Parathyroid adenoma (tissue), 2 donors: Measurements from ENCODE around the gene PCBP4.

Experiments
- H2AFZ ChIP-seq: fragments of 300-600 bp; sonication (generic); one replicate; pipeline ENCODE4 v1.7.0; 2017; ENCODE audit warnings: antibody characterized with exemption, mild to moderate bottlenecking
- H3K27ac ChIP-seq: fragments of 300-600 bp; sonication (generic); one replicate; pipeline ENCODE4 v1.7.0; 2017
- H3K27me3 ChIP-seq: fragments of 300-600 bp; sonication (generic); one replicate; pipeline ENCODE4 v1.7.0; 2017; ENCODE audit warnings: low read length; ENCODE audit not compliant: control insufficient read depth, insufficient read depth
- H3K36me3 ChIP-seq: fragments of 300-600 bp; sonication (generic); one replicate; pipeline ENCODE4 v1.7.0; 2017; ENCODE audit warnings: low read length; ENCODE audit not compliant: control insufficient read depth, insufficient read depth
- H3K4me1 ChIP-seq: fragments of 300-600 bp; sonication (generic); one replicate; pipeline ENCODE4 v1.7.0; 2017; ENCODE audit warnings: control low read depth
- H3K4me2 ChIP-seq: fragments of 300-600 bp; sonication (generic); one replicate; pipeline ENCODE4 v1.7.0; 2017; ENCODE audit warnings: low read length
- H3K4me3 ChIP-seq: fragments of 300-600 bp; sonication (generic); one replicate; pipeline ENCODE4 v1.7.0; 2017; ENCODE audit warnings: low read depth, low read length
- H3K79me2 ChIP-seq: fragments of 300-600 bp; sonication (generic); one replicate; pipeline ENCODE4 v1.7.0; 2017; ENCODE audit warnings: control low read depth
- H3K9ac ChIP-seq: fragments of 300-600 bp; sonication (generic); one replicate; pipeline ENCODE4 v1.7.0; 2017; ENCODE audit warnings: mild to moderate bottlenecking
- H3K9me3 ChIP-seq: fragments of 300-600 bp; sonication (generic); one replicate; pipeline ENCODE4 v1.7.0; 2017; ENCODE audit warnings: low read length; ENCODE audit not compliant: control insufficient read depth
- CTCF ChIP-seq: fragments of 300-600 bp; sonication (generic); IDR thresholded peaks from one replicate; pipeline ENCODE4 v1.7.0; 2017; ENCODE audit warnings: antibody characterized with exemption, mild to moderate bottlenecking
- donor health status: primary hyperparathyroidism.

PCBP4 gene

DNA sequence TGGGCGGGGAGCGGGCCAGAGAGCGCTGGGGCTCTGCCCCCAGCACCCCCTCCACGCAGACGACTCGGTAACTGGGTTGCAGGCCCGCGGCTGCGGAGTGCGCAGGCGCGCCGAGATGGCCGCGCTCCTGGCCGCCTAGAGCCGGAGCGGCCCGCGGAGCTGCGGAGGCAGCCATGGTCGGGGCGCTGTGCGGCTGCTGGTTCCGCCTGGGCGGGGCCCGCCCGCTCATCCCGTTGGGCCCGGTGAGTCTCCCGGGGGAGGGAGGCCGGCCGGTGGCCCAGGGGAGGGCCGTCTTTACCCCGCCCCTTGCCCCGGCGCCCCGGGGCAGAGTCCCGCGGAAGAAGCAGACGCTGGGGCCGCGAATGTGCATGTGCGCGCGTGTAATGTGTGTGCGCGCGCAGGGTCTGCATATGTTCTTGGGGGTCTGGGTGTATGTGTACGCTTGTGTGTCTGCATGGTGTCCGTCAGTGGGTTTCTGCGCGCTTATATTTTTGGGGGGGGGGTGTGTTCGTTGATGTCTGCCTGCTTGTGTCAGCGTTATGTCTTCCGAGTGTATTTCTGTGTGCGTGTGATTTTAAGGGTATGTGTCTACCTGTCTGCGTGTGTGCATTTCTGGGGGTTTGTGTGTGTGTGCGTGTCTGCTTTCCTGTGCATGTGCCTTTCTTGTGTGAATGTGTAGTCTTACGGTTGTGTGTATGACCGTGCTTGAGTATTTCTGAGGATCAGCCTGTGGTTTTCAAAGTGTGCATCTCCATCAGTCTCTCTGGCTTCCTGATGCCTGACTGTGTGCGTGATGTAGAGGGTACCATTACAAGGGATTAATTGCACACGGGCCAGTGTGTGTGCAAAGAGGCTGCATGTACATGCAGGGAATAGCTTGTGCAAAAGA is 8.0 kb upstream of the PCBP4 start, which contains the start of gene ABHD14A:
Gene ABHD14A, plus strand, starts transcription at position 102 of the 889 bp plus-strand sequence. Its CDS starts 72 bp downstream, at position 174.
- H3K27ac ChIP-seq: peak within 1 kb of the TSS; percentile 95
- H3K27me3 ChIP-seq: no peaks in the 10 kb centered on the region
- peaks cover 16% of the 10 kb centered on the region for H3K4me1 ChIP-seq
- TF ChIP-seq CTCF: no peak
- no peaks in the 10 kb centered on the region for H3K9me3 ChIP-seq
- peak within 1 kb of the TSS; percentile 100 for H2AFZ ChIP-seq
- peak within 1 kb of the TSS; percentile 68 for H3K4me3 ChIP-seq
- peak within 1 kb of the TSS; percentile 37 for H3K9ac ChIP-seq
- H3K4me2 ChIP-seq: peak within 1 kb of the TSS; percentile 90
- no peaks in the 10 kb centered on the region for H3K36me3 ChIP-seq
- H3K79me2 ChIP-seq: no peaks in the 10 kb centered on the region

- Histone ChIP-seq H2AFZ (peak overlapping the region; percentile 100), H3K27ac (peak overlapping the region; percentile 95), H3K36me3 (no peaks in the 10 kb centered on the region), H3K27me3 (no peaks in the 10 kb centered on the region), H3K79me2 (no peaks in the 10 kb centered on the region), H3K9ac (peak overlapping the region; percentile 37), H3K4me3 (peak overlapping the region; percentile 68), H3K4me1 (peaks cover 17% of the 10 kb centered on the region), H3K9me3 (no peaks in the 10 kb centered on the region), H3K4me2 (peak overlapping the region; percentile 90)
- peak; percentile 27 for TF ChIP-seq CTCF
Observed at GRCh38 chr3:51974277-51974962, 7.2 kb upstream of the PCBP4 start.

GRCh38 chr3:51971350-51971749 is 4.1 kb upstream of the PCBP4 start:
- no peak overlapping the region for H3K27ac ChIP-seq
- H3K4me2 ChIP-seq: no peak overlapping the region
- no peak overlapping the region for H3K9ac ChIP-seq
- no peaks in the 10 kb centered on the region for H3K9me3 ChIP-seq
- H3K36me3 ChIP-seq: no peaks in the 10 kb centered on the region
- H3K27me3 ChIP-seq: no peaks in the 10 kb centered on the region
- no peaks in the 10 kb centered on the region for H3K79me2 ChIP-seq
- TF ChIP-seq CTCF: no peak
- H3K4me3 ChIP-seq: no peak overlapping the region
- peaks cover 22% of the 10 kb centered on the region for H3K4me1 ChIP-seq
- no peak overlapping the region for H2AFZ ChIP-seq

DNA sequence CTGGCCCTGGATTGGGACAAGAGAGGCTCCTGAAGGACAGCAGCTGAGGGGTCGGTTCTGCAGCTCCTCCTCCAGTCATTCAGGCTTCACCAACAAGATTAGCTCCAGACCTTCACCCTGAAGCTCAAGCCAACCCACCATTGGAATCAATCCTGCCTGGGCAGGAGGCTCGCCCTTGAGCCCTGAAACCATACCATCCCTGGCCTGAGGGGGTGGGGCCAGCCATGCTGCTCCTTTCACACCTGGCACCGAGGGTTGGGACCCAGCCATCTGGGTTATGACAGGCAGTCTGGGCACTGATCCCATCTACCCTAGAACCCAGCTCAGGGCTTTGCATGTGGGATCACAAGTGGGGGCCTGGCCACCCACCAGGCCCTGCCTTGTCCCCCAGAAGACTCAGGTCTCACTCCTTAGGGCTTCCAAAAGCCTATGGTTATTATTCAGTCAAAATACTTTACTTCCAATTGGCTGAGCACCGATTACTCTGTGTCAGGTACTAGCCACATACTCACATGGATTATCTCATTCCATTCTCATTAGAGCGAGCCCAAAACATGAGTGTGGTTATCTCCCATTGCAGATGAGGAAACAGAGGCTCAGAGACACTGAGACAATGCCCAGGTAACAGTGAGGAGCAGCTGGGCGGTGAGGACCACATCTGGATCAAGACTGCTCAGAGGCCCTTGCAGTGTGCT is 3.5 kb upstream of the PCBP4 start:
- Histone ChIP-seq H3K79me2 (no peaks in the 10 kb centered on the region), H3K27me3 (no peaks in the 10 kb centered on the region), H3K36me3 (no peaks in the 10 kb centered on the region), H3K9me3 (no peaks in the 10 kb centered on the region), H2AFZ (no peak overlapping the region), H3K4me3 (no peak overlapping the region), H3K4me2 (no peak overlapping the region), H3K4me1 (peaks cover 26% of the 10 kb centered on the region), H3K9ac (no peak overlapping the region), H3K27ac (peak overlapping the region; percentile 21)
- no peak for TF ChIP-seq CTCF
